Cardiac fibroblast (primary cell): ENCODE measurements around the gene TSPAN15.

Experiments used
- DNase-seq, 2 donors: peaks; one replicate each; pipeline versions ENCODE4 v3.0.0 to v3.0.0-alpha.2; 2010; ENCODE audit warnings: low read depth in 2 of 2
- H3K4me3 ChIP-seq, 2 donors: replicated peaks in 1 of 2; 1 replicate in 1 of 2; 2 replicates in 1 of 2; pipeline ENCODE4 v1.5.1; 2011; ENCODE audit warnings: low read depth in 2 of 2, low read length in 2 of 2, mild to moderate bottlenecking in 2 of 2, moderate library complexity in 1 of 2
- TF ChIP-seq, protein P1 (sequence below): IDR thresholded peaks from one replicate; pipeline ENCODE4 v1.5.1; 2011; ENCODE audit warnings: low read depth, mild to moderate bottlenecking, low read length, inconsistent platforms

The TSPAN15 gene

DNA sequence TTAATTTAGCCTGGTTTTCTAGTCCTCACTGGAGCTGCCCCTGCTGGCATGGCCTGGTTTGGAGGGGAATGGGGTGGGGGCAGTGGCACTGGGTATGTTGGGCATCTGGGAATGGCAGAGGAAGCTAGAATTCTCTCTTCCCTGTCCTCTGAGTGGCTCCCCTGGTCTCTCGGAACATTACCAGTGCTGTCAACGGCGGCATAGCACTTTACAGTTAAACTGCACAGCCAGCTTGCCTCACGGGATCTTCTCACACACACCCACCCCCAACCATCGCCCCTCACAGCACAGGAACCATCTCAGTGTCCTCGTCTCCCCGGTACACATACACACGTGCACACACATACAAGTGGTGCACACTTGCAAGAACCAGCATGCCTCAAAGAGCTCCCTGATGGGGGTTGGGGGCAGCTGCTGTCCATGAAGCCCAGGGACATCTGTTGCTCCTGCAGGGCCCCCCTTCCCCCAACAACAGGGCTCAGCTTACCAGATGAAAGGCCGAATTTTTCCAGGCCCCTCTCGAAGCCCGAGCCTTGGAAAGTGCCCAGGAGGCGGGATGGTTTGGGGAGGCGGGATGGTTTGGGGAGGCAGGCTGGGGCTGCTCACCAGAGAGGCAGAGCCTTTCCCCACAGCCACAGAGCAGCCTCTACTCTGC lies 41.0 kb downstream of the TSPAN15 start:
- TF ChIP-seq, protein P1, sequence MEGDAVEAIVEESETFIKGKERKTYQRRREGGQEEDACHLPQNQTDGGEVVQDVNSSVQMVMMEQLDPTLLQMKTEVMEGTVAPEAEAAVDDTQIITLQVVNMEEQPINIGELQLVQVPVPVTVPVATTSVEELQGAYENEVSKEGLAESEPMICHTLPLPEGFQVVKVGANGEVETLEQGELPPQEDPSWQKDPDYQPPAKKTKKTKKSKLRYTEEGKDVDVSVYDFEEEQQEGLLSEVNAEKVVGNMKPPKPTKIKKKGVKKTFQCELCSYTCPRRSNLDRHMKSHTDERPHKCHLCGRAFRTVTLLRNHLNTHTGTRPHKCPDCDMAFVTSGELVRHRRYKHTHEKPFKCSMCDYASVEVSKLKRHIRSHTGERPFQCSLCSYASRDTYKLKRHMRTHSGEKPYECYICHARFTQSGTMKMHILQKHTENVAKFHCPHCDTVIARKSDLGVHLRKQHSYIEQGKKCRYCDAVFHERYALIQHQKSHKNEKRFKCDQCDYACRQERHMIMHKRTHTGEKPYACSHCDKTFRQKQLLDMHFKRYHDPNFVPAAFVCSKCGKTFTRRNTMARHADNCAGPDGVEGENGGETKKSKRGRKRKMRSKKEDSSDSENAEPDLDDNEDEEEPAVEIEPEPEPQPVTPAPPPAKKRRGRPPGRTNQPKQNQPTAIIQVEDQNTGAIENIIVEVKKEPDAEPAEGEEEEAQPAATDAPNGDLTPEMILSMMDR: no peak
- no peak for DNase-seq
- H3K4me3 ChIP-seq: no peak overlapping the region

- no peak overlapping the region for H3K4me3 ChIP-seq
- no peak for DNase-seq
- TF ChIP-seq, protein P1: no peak
Observed at GRCh38 chr10:69492746-69493462, 41.6 kb downstream of the TSPAN15 start.

DNA sequence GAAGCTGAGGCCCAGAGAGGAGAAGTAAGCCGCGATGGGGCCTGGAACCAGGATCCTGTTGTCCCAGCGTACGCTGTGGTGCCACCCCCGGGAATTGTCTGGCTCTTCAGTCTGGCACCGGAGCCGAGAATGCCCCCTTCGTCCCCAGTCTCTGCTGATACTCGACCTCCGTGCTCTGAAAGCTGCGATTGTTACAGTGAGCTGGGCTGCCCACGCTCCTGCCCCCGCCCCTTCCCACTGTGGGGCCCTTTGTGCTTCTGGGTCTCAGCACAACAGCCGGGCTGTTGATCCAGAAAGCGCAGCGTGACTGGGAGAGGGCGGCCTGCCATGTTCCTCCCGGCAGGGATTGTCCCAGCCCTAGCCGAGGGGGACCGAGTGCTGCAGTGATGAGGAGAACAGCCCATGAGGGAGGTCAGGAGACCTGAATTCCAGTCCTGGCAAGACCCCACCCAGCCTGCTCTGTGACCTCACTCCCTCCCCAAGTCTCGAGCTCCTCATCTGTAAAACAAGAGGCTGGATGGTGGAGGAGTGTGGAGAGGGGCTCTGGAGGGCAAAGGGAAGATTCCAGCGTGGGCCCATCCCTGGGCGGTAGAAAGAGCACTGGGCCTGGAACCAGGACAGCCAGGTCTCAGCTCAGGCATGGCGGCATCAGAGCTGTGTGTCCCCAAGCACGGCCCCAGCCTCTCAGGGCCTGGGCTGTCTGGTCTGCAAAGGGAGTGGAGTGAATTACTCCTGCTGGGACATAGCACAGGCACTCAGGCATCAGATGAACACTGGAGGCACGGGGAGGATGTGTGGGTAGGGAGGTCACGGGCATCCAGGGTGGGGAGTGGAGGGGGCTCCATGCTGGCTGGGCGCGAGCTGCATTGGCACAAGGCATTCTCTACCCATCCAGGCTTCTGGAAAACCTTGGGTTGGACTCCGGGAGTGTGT lies 43.6 kb downstream of the TSPAN15 start:
- DNase-seq: no peak
- TF ChIP-seq, protein P1: no peak
- no peak overlapping the region for H3K4me3 ChIP-seq

DNA sequence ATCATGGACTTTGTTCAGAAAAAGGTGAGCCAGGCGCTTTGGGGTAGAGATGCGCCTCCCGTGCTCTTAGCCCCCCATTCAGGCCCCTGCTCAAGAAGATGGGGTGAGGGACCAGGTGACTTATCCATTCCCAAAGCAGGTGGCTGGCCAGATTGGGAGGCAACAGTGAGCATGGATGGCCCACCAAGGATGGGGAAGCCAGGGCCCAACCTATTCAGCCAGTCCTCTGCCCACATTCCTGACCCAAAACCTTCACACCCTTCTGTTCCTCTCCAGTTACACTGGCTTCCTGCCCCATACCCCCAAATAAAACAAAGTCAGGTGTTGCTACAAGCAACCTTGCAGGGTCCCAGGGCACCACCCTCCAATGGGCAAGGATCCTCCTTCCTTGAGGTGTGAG lies 44.4 kb downstream of the TSPAN15 start:
- TF ChIP-seq, protein P1: no peak
- H3K4me3 ChIP-seq: no peak overlapping the region
- no peak for DNase-seq

DNA sequence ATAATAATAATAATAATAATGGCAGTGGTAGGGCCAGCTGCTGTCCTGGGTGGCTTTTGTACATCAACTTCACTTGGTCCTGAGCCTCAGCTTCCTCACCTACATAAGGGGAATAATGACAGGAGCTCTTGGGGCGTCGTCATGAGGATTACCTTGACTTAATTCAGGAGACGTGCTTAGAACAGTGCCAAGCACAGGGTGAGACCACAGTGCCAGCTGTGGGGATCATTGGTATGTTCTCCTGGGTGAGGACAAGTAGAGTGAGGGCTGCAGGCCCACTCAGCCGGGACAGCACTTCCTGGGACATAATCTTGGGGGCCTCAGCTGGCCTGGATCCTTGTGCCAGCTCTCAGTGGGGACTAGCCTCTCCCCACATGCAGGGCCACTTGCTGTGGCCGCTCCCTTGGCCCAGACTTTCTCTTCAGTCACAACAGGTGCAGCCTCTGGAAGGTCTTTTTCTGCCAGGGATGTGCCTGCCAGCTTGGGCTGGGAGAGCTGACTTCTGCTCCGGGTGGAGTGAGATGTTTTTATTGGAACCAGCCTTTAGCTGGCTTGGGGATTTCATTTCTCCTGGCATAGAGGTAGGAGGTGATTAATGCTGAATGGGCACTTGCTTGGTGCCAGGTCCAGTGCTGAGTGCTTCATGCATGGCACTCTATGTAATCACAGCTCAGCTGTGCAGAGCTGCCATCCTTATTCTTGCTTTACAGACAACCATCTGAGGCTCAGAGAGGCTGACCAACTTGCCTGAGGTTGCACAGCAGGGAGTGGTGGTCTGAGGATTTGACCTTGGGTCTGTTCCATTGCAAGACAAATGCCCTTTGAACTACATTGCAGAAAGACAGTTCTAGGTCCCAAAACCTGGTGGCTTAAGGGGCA lies 45.3 kb downstream of the TSPAN15 start:
- TF ChIP-seq, protein P1: no peak
- H3K4me3 ChIP-seq: no peak overlapping the region
- no peak for DNase-seq

DNA sequence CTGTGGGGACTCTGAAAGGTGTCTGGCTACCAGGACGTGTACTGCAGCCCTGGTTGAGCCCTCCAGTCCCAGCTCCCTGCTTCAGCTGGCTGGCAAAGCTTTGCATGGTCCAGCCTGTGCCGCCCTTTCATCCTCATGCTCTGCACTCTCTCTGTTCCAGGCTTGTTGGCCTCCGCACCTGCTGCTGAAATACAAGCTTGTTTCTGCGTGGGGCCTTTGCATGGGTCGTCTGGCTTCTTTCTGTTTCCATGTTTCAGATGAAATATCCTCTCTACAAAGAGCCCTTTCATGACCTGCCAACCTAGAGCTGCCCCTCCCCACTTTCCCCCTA lies 45.9 kb downstream of the TSPAN15 start:
- H3K4me3 ChIP-seq: no peak overlapping the region
- TF ChIP-seq, protein P1: no peak
- DNase-seq: no peak
